NCI-H2171 treated with DMSO at 0.1 percent for 48 hours (cell line): ENCODE measurements around the gene ZMYM4.
"Not testable (repeated sequence)": the region's sequence is repeated elsewhere in the genome, so short reads cannot be mapped to it uniquely, and the experiment has no call there.

Source experiments
- DNase-seq: peaks from one replicate; lab custom pipeline; 2025; lab: John Stamatoyannopoulos, UW

The ZMYM4 gene

GRCh38 chr1:35268282-35269200, at the start of gene ZMYM4:
Gene ZMYM4 (plus strand): TSS chr1:35268709. CDS start chr1:35269047, 338 bp downstream.
- peak; percentile 95 for DNase-seq

GRCh38 chr1:35220976-35221375, 47.5 kb upstream of the ZMYM4 start:
- peak; percentile 20 for DNase-seq

- no peak for DNase-seq
Observed at GRCh38 chr1:35222322-35223083, 46.0 kb upstream of the ZMYM4 start.

GRCh38 chr1:35223084-35223630, 45.4 kb upstream of the ZMYM4 start:
- DNase-seq: no peak

- DNase-seq: no peak
Observed at GRCh38 chr1:35226546-35226945, 42.0 kb upstream of the ZMYM4 start.

- DNase-seq: no peak
Observed at GRCh38 chr1:35229587-35230360, 38.7 kb upstream of the ZMYM4 start.

- no peak for DNase-seq
Observed at GRCh38 chr1:35231287-35231686, 37.2 kb upstream of the ZMYM4 start.

- DNase-seq: not testable (repeated sequence)
Observed at GRCh38 chr1:35236772-35237171, 31.7 kb upstream of the ZMYM4 start.

GRCh38 chr1:35243691-35244090, 24.8 kb upstream of the ZMYM4 start:
- peak; percentile 59 for DNase-seq

- DNase-seq: no peak
Observed at GRCh38 chr1:35247256-35247655, 21.3 kb upstream of the ZMYM4 start.

GRCh38 chr1:35253941-35254340, 14.6 kb upstream of the ZMYM4 start:
- no peak for DNase-seq

- no peak for DNase-seq
Observed at GRCh38 chr1:35255276-35255675, 13.2 kb upstream of the ZMYM4 start.

- DNase-seq: no peak
Observed at GRCh38 chr1:35259561-35259960, 8.9 kb upstream of the ZMYM4 start.

- no peak for DNase-seq
Observed at GRCh38 chr1:35261412-35262120, 6.9 kb upstream of the ZMYM4 start.

GRCh38 chr1:35264035-35264434, 4.5 kb upstream of the ZMYM4 start:
- DNase-seq: peak; percentile 39

GRCh38 chr1:35264871-35265270, 3.6 kb upstream of the ZMYM4 start:
- DNase-seq: no peak

- no peak for DNase-seq
Observed at GRCh38 chr1:35266306-35266705, 2.2 kb upstream of the ZMYM4 start.

- peak; percentile 37 for DNase-seq
Observed at GRCh38 chr1:35269201-35269988, 886 bp downstream of the ZMYM4 start.

GRCh38 chr1:35269989-35270289, 1.4 kb downstream of the ZMYM4 start:
- DNase-seq: no peak

- DNase-seq: no peak
Observed at GRCh38 chr1:35270836-35271235, 2.3 kb downstream of the ZMYM4 start.

- DNase-seq: no peak
Observed at GRCh38 chr1:35274197-35274596, 5.7 kb downstream of the ZMYM4 start.
